IPS-15b (cell line): Measurements from ENCODE around the gene IFTAP.

Experiments used
- H3K27me3 ChIP-seq: one replicate; pipeline ENCODE4 v1.6.1; 2013; ENCODE audit warnings: low read length; ENCODE audit not compliant: control insufficient read depth, insufficient read depth
- H3K36me3 ChIP-seq: one replicate; pipeline ENCODE4 v1.6.1; 2013; ENCODE audit warnings: low read length; ENCODE audit not compliant: control insufficient read depth, insufficient read depth
- H3K4me1 ChIP-seq: one replicate; pipeline ENCODE4 v1.6.1; 2013; ENCODE audit warnings: mild to moderate bottlenecking, low read length; ENCODE audit not compliant: control insufficient read depth, insufficient read depth
- H3K4me3 ChIP-seq: one replicate; pipeline ENCODE4 v1.5.1; 2013; ENCODE audit warnings: low read depth, low read length
- H3K9ac ChIP-seq: one replicate; pipeline ENCODE4 v1.6.1; 2013; ENCODE audit warnings: low read depth, mild to moderate bottlenecking, low read length
- H3K9me3 ChIP-seq: one replicate; pipeline ENCODE4 v1.6.1; 2013; ENCODE audit warnings: mild to moderate bottlenecking, low read length; ENCODE audit not compliant: control insufficient read depth, insufficient read depth

IFTAP gene

GRCh38 chr11:36700246-36700645 lies 105.9 kb downstream of the IFTAP start:
- Histone ChIP-seq H3K36me3 (no peaks in the 10 kb centered on the region), H3K9ac (no peak overlapping the region), H3K4me3 (no peak overlapping the region), H3K4me1 (peaks cover 11% of the 10 kb centered on the region), H3K27me3 (no peaks in the 10 kb centered on the region), H3K9me3 (no peaks in the 10 kb centered on the region)

GRCh38 chr11:36702330-36703054 lies 108.2 kb downstream of the IFTAP start:
- Histone ChIP-seq H3K9ac (no peak overlapping the region), H3K4me3 (no peak overlapping the region), H3K9me3 (no peaks in the 10 kb centered on the region), H3K36me3 (no peaks in the 10 kb centered on the region), H3K4me1 (peaks cover 11% of the 10 kb centered on the region), H3K27me3 (no peaks in the 10 kb centered on the region)

DNA sequence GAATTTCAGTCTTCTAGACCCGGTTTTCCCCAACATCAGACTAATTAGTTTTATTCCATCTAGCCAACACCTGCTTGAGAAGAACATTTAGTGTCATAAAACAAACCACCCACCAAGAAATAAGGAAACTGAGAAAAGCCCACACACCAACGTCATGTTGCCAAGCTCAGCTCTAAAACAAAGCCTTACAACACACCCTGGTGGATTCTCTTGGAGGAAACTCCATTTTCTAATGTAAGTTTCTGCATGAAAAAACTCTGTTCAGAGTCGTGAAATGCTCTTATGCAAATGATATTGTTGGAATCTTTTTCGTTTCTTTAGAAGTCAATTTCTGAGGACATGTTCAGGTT lies 108.7 kb downstream of the IFTAP start:
- Histone ChIP-seq H3K27me3 (no peaks in the 10 kb centered on the region), H3K36me3 (no peaks in the 10 kb centered on the region), H3K9ac (no peak overlapping the region), H3K4me1 (peaks cover 11% of the 10 kb centered on the region), H3K9me3 (no peaks in the 10 kb centered on the region), H3K4me3 (no peak overlapping the region)
